IPS-NIHi7 (cell line): Measurements from ENCODE around the gene RBM7.

Experiments
- DNase-seq: peaks from one replicate; pipeline ENCODE4 v3.0.0; 2012; ENCODE audit warnings: mixed read lengths; ENCODE audit errors: extremely low spot score

The RBM7 gene

GRCh38 chr11:114447892-114448291, 47.4 kb downstream of the RBM7 start:
- DNase-seq, result no peak

DNA sequence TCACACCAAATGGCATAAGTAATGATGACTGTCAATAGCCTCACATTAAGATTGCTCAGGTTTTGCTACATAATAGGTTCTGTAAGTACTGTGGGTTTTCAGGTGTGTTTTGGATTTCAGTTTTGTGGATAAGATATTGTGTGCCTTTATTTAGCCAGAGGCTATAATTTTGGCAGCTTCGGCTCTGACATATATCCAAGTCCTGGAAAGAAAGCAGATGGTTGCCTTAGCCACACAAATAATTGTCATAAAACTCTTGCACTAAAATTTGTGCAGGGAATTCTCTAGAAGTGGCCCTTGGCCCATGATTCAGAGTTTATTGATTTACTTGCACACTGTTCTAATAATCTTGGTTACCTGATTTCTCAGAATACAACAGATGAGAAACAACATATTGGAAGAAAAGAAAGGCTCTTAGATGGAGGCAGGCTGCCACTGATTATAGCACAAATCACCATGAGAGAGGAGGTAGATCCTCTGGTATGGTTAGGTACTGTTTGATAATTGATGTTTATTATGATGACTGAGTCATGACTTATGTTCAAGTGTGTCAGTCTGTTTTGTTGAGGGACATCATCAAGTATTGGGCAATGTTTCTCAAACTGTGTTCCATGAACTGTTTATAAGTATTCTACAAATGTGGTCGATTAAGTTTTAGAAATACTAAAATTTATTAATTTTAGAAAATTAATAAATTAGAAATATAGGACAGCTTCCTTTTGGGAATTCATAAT, 48.5 kb downstream of the RBM7 start:
- no peak for DNase-seq

DNA sequence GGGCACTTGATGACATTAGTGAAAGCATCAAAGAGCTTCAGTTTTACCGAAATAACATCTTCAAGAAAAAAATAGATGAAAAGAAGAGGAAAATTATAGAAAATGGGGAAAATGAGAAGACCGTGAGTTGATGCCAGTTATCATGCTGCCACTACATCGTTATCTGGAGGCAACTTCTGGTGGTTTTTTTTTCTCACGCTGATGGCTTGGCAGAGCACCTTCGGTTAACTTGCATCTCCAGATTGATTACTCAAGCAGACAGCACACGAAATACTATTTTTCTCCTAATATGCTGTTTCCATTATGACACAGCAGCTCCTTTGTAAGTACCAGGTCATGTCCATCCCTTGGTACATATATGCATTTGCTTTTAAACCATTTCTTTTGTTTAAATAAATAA, 49.4 kb downstream of the RBM7 start:
- DNase-seq, result no peak

GRCh38 chr11:114452399-114452798, 51.9 kb downstream of the RBM7 start:
- no peak for DNase-seq
